Activated T-helper 17 cell treated with anti-CD3 and anti-CD28 coated beads, Interleukin-2, amount 50 U/mL, for 72 hours (primary cell): ENCODE results near the gene TPSD1. TPM values are rescaled to one million over a fixed set of nuclear protein-coding genes. Genes with fewer than 3 reads are reported as not detected.

Experiments used
- ATAC-seq: fragments of 150-1000 bp; cut with Tn5 transposase; replicated peaks from 2 replicates; pipeline ENCODE4 v1.10.0; 2021; ENCODE audit warnings: mild to moderate bottlenecking, moderate library complexity
- H3K27ac Mint-ChIP-seq: one replicate; pipeline ENCODE4 v1.8.0; 2022; ENCODE audit warnings: mixed read lengths
- H3K27me3 Mint-ChIP-seq: one replicate; pipeline ENCODE4 v1.8.0; 2022; ENCODE audit warnings: mixed read lengths
- H3K36me3 Mint-ChIP-seq: one replicate; pipeline ENCODE4 v1.8.0; 2022; ENCODE audit warnings: low read depth, mild to moderate bottlenecking, mixed read lengths
- H3K4me1 Mint-ChIP-seq: one replicate; pipeline ENCODE4 v1.8.0; 2022; ENCODE audit warnings: mixed read lengths
- H3K4me3 Mint-ChIP-seq: one replicate; pipeline ENCODE4 v1.8.0; 2022; ENCODE audit warnings: mild to moderate bottlenecking, mixed read lengths
- H3K9me3 Mint-ChIP-seq: one replicate; pipeline ENCODE4 v1.8.0; 2022; ENCODE audit warnings: mixed read lengths
- total RNA-seq, 2 donors: library from RNA; stranded (reverse); gene quantifications; one replicate each; pipeline ENCODE4 v1.2.3, GENCODE V29; 2022

TPSD1 gene
- total RNA-seq, 2 donors from 2014 or later: not detected

- no peak for ATAC-seq
- no peaks in the 10 kb centered on the region for H3K4me1 Mint-ChIP-seq
- no peaks in the 10 kb centered on the region for H3K36me3 Mint-ChIP-seq
- H3K27me3 Mint-ChIP-seq: peaks cover 20% of the 10 kb centered on the region
- no peak overlapping the region for H3K27ac Mint-ChIP-seq
- H3K9me3 Mint-ChIP-seq: no peaks in the 10 kb centered on the region
- H3K4me3 Mint-ChIP-seq: no peak overlapping the region
Observed at GRCh38 chr16:1274767-1275166, 18.9 kb downstream of the TPSD1 start.

GRCh38 chr16:1275791-1276579 lies 20.1 kb downstream of the TPSD1 start:
- no peaks in the 10 kb centered on the region for H3K9me3 Mint-ChIP-seq
- ATAC-seq: no peak
- H3K4me1 Mint-ChIP-seq: no peaks in the 10 kb centered on the region

GRCh38 chr16:1276580-1276878 lies 20.7 kb downstream of the TPSD1 start:
- ATAC-seq: no peak
- Mint-ChIP-seq H3K36me3 (no peaks in the 10 kb centered on the region), H3K9me3 (no peaks in the 10 kb centered on the region), H3K27ac (no peak overlapping the region), H3K4me1 (no peaks in the 10 kb centered on the region), H3K27me3 (peaks cover 20% of the 10 kb centered on the region), H3K4me3 (no peak overlapping the region)

More at GRCh38 chr16:1275791-1276579, 20.1 kb downstream of the TPSD1 start:
- Mint-ChIP-seq H3K27me3 (peaks cover 20% of the 10 kb centered on the region), H3K36me3 (no peaks in the 10 kb centered on the region), H3K4me3 (no peak overlapping the region), H3K27ac (no peak overlapping the region)

- Mint-ChIP-seq H3K9me3 (no peaks in the 10 kb centered on the region), H3K4me3 (no peak overlapping the region), H3K36me3 (no peaks in the 10 kb centered on the region), H3K4me1 (no peaks in the 10 kb centered on the region), H3K27me3 (peaks cover 20% of the 10 kb centered on the region), H3K27ac (no peak overlapping the region)
- ATAC-seq: no peak
Observed at GRCh38 chr16:1277151-1277598, 21.3 kb downstream of the TPSD1 start.

- H3K36me3 Mint-ChIP-seq: no peaks in the 10 kb centered on the region
- no peak overlapping the region for H3K4me3 Mint-ChIP-seq
- H3K27me3 Mint-ChIP-seq: peaks cover 18% of the 10 kb centered on the region
- H3K9me3 Mint-ChIP-seq: no peaks in the 10 kb centered on the region
- no peak overlapping the region for H3K27ac Mint-ChIP-seq
- no peak for ATAC-seq
- no peaks in the 10 kb centered on the region for H3K4me1 Mint-ChIP-seq
Observed at GRCh38 chr16:1277617-1278282, 21.9 kb downstream of the TPSD1 start.

GRCh38 chr16:1278477-1278876 lies 22.6 kb downstream of the TPSD1 start:
- Mint-ChIP-seq H3K27ac (no peak overlapping the region), H3K36me3 (no peaks in the 10 kb centered on the region), H3K27me3 (peaks cover 15% of the 10 kb centered on the region), H3K4me3 (no peak overlapping the region), H3K4me1 (no peaks in the 10 kb centered on the region), H3K9me3 (no peaks in the 10 kb centered on the region)
- no peak for ATAC-seq

GRCh38 chr16:1279081-1279944 lies 23.4 kb downstream of the TPSD1 start:
- no peak for ATAC-seq
- no peaks in the 10 kb centered on the region for H3K36me3 Mint-ChIP-seq
- no peaks in the 10 kb centered on the region for H3K4me1 Mint-ChIP-seq
- H3K27ac Mint-ChIP-seq: no peak overlapping the region
- H3K4me3 Mint-ChIP-seq: no peak overlapping the region
- H3K9me3 Mint-ChIP-seq: no peaks in the 10 kb centered on the region
- peaks cover 15% of the 10 kb centered on the region for H3K27me3 Mint-ChIP-seq

GRCh38 chr16:1279945-1280589 lies 24.2 kb downstream of the TPSD1 start:
- Mint-ChIP-seq H3K9me3 (no peaks in the 10 kb centered on the region), H3K4me3 (no peak overlapping the region), H3K4me1 (no peaks in the 10 kb centered on the region), H3K27me3 (peaks cover 11% of the 10 kb centered on the region), H3K27ac (no peak overlapping the region), H3K36me3 (no peaks in the 10 kb centered on the region)
- no peak for ATAC-seq

- no peak overlapping the region for H3K4me3 Mint-ChIP-seq
- no peaks in the 10 kb centered on the region for H3K36me3 Mint-ChIP-seq
- H3K27me3 Mint-ChIP-seq: peaks cover 4% of the 10 kb centered on the region
- no peak for ATAC-seq
- no peak overlapping the region for H3K27ac Mint-ChIP-seq
- H3K4me1 Mint-ChIP-seq: no peaks in the 10 kb centered on the region
- H3K9me3 Mint-ChIP-seq: no peaks in the 10 kb centered on the region
Observed at GRCh38 chr16:1280783-1281182, 24.9 kb downstream of the TPSD1 start.

- Mint-ChIP-seq H3K27me3 (peaks cover 3% of the 10 kb centered on the region), H3K4me1 (no peaks in the 10 kb centered on the region), H3K36me3 (no peaks in the 10 kb centered on the region), H3K27ac (no peak overlapping the region), H3K9me3 (no peaks in the 10 kb centered on the region), H3K4me3 (no peak overlapping the region)
- ATAC-seq: no peak
Observed at GRCh38 chr16:1281517-1281916, 25.6 kb downstream of the TPSD1 start.

GRCh38 chr16:1282324-1282973 lies 26.6 kb downstream of the TPSD1 start:
- Mint-ChIP-seq H3K27me3 (peaks cover 3% of the 10 kb centered on the region), H3K4me3 (no peak overlapping the region), H3K4me1 (no peaks in the 10 kb centered on the region), H3K9me3 (no peaks in the 10 kb centered on the region), H3K27ac (no peak overlapping the region), H3K36me3 (no peaks in the 10 kb centered on the region)
- no peak for ATAC-seq

- H3K9me3 Mint-ChIP-seq: no peaks in the 10 kb centered on the region
- peaks cover 3% of the 10 kb centered on the region for H3K27me3 Mint-ChIP-seq
- no peak overlapping the region for H3K27ac Mint-ChIP-seq
- no peaks in the 10 kb centered on the region for H3K36me3 Mint-ChIP-seq
- no peaks in the 10 kb centered on the region for H3K4me1 Mint-ChIP-seq
- no peak overlapping the region for H3K4me3 Mint-ChIP-seq
- no peak for ATAC-seq
Observed at GRCh38 chr16:1283296-1283695, 27.4 kb downstream of the TPSD1 start.

- Mint-ChIP-seq H3K4me3 (no peak overlapping the region), H3K27ac (no peak overlapping the region), H3K9me3 (no peaks in the 10 kb centered on the region), H3K4me1 (no peaks in the 10 kb centered on the region), H3K36me3 (no peaks in the 10 kb centered on the region), H3K27me3 (peaks cover 3% of the 10 kb centered on the region)
- ATAC-seq: no peak
Observed at GRCh38 chr16:1283996-1284616, 28.2 kb downstream of the TPSD1 start.
